Heart left ventricle (tissue), 16 donors: ENCODE results near the gene GJB5. TPM values are rescaled to one million over a fixed set of nuclear protein-coding genes. Genes with fewer than 3 reads are reported as not detected.

ENCODE experiments used
- ATAC-seq, 4 donors: fragments of 200-7000 bp; cut with Tn5 transposase; one replicate each; pipeline ENCODE4 v1.9.1; 2020 to 2022; ENCODE audit warnings: moderate library complexity in 4 of 4, mild to moderate bottlenecking in 3 of 4, moderate number of reproducible peaks in 1 of 4
- DNase-seq, 5 donors: peaks; one replicate each; pipeline ENCODE4 v3.0.0-alpha.2; 2020
- H3K27ac ChIP-seq, 12 donors: fragments of 200-600 bp; sonication (generic) in 4 of 12; one replicate each; pipeline versions ENCODE4 v1.5.0 to v1.8.0; 2016 to 2022; ENCODE audit warnings: mild to moderate bottlenecking in 2 of 12
- H3K27me3 ChIP-seq, 9 donors: fragments of 200-600 bp; sonication (generic) in 2 of 9; one replicate each; pipeline versions ENCODE4 v1.5.1 to v1.8.0; 2016 to 2022; ENCODE audit warnings: mild to moderate bottlenecking in 3 of 9
- H3K36me3 ChIP-seq, 9 donors: fragments of 200-600 bp; sonication (generic) in 2 of 9; one replicate each; pipeline versions ENCODE4 v1.5.0 to v1.8.0; 2018 to 2022; ENCODE audit warnings: mild to moderate bottlenecking in 2 of 9
- H3K4me1 ChIP-seq, 12 donors: fragments of 200-600 bp; sonication (generic) in 4 of 12; one replicate each; pipeline versions ENCODE4 v1.5.0 to v1.8.0; 2016 to 2022; ENCODE audit warnings: mild to moderate bottlenecking in 3 of 12
- H3K4me3 ChIP-seq, 12 donors: fragments of 200-600 bp; sonication (generic) in 4 of 12; one replicate each; pipeline versions ENCODE4 v1.5.0 to v1.8.0; 2017 to 2022; ENCODE audit warnings: mild to moderate bottlenecking in 9 of 12, moderate library complexity in 4 of 12
- H3K9me3 ChIP-seq, 12 donors: fragments of 200-600 bp; sonication (generic) in 4 of 12; one replicate each; pipeline versions ENCODE4 v1.5.0 to v1.8.0; 2016 to 2022; ENCODE audit warnings: mild to moderate bottlenecking in 1 of 12
- POLR2A ChIP-seq, 2 donors: fragments of 450-650 bp; IDR thresholded peaks; one replicate each; pipeline ENCODE4 v1.6.1; 2017; ENCODE audit warnings: antibody characterized with exemption in 2 of 2, mild to moderate bottlenecking in 2 of 2, moderate library complexity in 2 of 2
- WGBS, 4 donors: extraction: QIAGEN DNeasy Blood & Tissue Kit in 2 of 4; methylation state at CpG; one replicate each; pipeline versions ENCODE4 v1.1.5 to v1.1.7; 2013 to 2018; 5-methylcytosine and 5-hydroxymethylcytosine counted together
- intact Hi-C, 10 donors: fragments of 100-400 bp; cut with DNase I; formaldehyde crosslinking; loops; one replicate each; pipeline versions ENCODE4 v1.11.1 to v1.14.2; 2022
- polyA plus RNA-seq, 2 donors: library from polyadenylated mRNA; stranded (reverse); fragments of 200-250 nt; gene quantifications; one replicate each; pipeline ENCODE4 v1.2.3, GENCODE V29; 2013
- total RNA-seq, 9 donors: library from RNA; depleted of rRNA in 2 of 9; stranded (reverse); fragments of >200 nt in 2 of 9; fragmentation: NEBNext Ultra II Directional in 3 of 9; extraction: Animal tissue kit (Norgen Biotek cat#: 25700) in 3 of 9; gene quantifications; one replicate each; pipeline versions ENCODE4 v1.1.0 to v1.2.4, GENCODE V29; 2016 to 2023
- TF ChIP-seq, protein P1 (sequence below), 12 donors: fragments of 200-600 bp; sonication (generic) in 4 of 12; IDR thresholded peaks; one replicate each; pipeline versions ENCODE4 v1.5.0 to v1.8.0; 2018 to 2022; ENCODE audit warnings: antibody characterized with exemption in 12 of 12, mild to moderate bottlenecking in 5 of 12
- donor health status: ischemic (EF 13 %, LVEDD 7.1; RV severe dilation, severe dysfunction).
- donor health status: healthy with polysubstance abuse.
- donor health status: DM: no; HTN: yes; CAD: no.
- donor health status: DM: no; HTN: no; CAD: no.
- donor health status: ischemic (EF 25% LVEDD 6.9; RV normal size, moderate dysfunction).
- donor health status: ischemic (EF 25% LVEDD 5.7; RV mildly dilated, moderate dysfunction).
- donor health status: healthy.
- donor health status: DM: yes; HTN: yes; CAD: no.
- donor health status: ischemic (EF 35%, LVEDD 5.7; RV mildly dilated, moderate dysfunction).
- donor health status: nonischemic (EF 11% LVEDD 7.7; RV severe dilation, severe dysfunction).
- donor health status: DM: yes; HTN: yes; CAD: no.
- donor health status: PGD.
- donor health status: ischemic (EF 29% LVEDD 5.4; RV normal size, mild dysfunction).
- donor health status: nonischemic (EF 23%, LVEDD 6.1; RV moderate dilation, normal function).

GJB5 gene
- total and polyA plus RNA-seq, 11 donors, result not detected

DNA sequence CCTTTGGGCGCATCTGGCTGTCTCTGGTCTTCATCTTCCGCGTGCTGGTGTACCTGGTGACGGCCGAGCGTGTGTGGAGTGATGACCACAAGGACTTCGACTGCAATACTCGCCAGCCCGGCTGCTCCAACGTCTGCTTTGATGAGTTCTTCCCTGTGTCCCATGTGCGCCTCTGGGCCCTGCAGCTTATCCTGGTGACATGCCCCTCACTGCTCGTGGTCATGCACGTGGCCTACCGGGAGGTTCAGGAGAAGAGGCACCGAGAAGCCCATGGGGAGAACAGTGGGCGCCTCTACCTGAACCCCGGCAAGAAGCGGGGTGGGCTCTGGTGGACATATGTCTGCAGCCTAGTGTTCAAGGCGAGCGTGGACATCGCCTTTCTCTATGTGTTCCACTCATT, 2.5 kb downstream of the GJB5 start:
- peaks cover 0 to 13% (median 0%) of the 10 kb centered on the region in 9 donors for H3K27me3 ChIP-seq

DNA sequence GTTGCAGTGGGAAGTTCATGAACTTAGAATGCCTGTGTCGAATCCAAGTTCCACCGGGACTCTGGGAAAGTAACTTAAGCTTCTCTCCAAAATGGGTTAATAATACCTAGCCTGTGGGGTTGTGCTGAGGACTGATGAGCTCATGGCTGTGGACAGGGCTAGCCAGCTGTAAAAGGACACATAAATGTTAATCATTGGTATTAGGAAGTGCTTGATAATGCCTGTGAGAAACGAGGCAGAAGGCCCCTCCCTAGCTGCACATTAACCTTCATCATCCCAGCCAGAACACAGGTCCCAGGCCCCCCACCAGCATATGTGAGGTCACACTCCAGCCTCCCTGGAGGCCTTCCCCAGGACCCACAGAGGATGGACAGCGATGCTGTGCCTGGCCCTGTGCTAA, 3.9 kb downstream of the GJB5 start:
- intact Hi-C loops, result no loop called here
- no peak overlapping the region for H3K27ac ChIP-seq
- no peaks in the 10 kb centered on the region for H3K36me3 ChIP-seq
- H3K4me3 ChIP-seq, result no peak overlapping the region
- H3K27me3 ChIP-seq, result peaks cover 0 to 13% (median 0%) of the 10 kb centered on the region in 9 donors
- WGBS, 4 donors, result 69 to 76% (median 72%) methylated on average over 4 of the region's 4 CpGs
- no peaks in the 10 kb centered on the region for H3K4me1 ChIP-seq
- DNase-seq (no peak), ATAC-seq (no peak)
- no peaks in the 10 kb centered on the region for H3K9me3 ChIP-seq
- no peak for TF ChIP-seq POLR2A (IDR thresholded peaks at IDR 0.05)
- TF ChIP-seq, protein P1, sequence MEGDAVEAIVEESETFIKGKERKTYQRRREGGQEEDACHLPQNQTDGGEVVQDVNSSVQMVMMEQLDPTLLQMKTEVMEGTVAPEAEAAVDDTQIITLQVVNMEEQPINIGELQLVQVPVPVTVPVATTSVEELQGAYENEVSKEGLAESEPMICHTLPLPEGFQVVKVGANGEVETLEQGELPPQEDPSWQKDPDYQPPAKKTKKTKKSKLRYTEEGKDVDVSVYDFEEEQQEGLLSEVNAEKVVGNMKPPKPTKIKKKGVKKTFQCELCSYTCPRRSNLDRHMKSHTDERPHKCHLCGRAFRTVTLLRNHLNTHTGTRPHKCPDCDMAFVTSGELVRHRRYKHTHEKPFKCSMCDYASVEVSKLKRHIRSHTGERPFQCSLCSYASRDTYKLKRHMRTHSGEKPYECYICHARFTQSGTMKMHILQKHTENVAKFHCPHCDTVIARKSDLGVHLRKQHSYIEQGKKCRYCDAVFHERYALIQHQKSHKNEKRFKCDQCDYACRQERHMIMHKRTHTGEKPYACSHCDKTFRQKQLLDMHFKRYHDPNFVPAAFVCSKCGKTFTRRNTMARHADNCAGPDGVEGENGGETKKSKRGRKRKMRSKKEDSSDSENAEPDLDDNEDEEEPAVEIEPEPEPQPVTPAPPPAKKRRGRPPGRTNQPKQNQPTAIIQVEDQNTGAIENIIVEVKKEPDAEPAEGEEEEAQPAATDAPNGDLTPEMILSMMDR (IDR thresholded peaks at IDR 0.05), result no peak

More for the DNA sequence above, 2.5 kb downstream of the GJB5 start:
- intact Hi-C loops, result no loop called here
- Histone ChIP-seq H3K27ac (no peak overlapping the region), H3K4me1 (no peaks in the 10 kb centered on the region), H3K9me3 (no peaks in the 10 kb centered on the region), H3K4me3 (no peak overlapping the region), H3K36me3 (no peaks in the 10 kb centered on the region)
- whole genome bisulfite sequencing, 4 donors, result 82 to 86% (median 84%) methylated on average over 21 of the region's 21 CpGs
- ATAC-seq (no peak), DNase-seq (no peak)
- TF ChIP-seq POLR2A (IDR thresholded peaks at IDR 0.05), result no peak
- TF ChIP-seq, protein P1 (IDR thresholded peaks at IDR 0.05), result no peak

DNA sequence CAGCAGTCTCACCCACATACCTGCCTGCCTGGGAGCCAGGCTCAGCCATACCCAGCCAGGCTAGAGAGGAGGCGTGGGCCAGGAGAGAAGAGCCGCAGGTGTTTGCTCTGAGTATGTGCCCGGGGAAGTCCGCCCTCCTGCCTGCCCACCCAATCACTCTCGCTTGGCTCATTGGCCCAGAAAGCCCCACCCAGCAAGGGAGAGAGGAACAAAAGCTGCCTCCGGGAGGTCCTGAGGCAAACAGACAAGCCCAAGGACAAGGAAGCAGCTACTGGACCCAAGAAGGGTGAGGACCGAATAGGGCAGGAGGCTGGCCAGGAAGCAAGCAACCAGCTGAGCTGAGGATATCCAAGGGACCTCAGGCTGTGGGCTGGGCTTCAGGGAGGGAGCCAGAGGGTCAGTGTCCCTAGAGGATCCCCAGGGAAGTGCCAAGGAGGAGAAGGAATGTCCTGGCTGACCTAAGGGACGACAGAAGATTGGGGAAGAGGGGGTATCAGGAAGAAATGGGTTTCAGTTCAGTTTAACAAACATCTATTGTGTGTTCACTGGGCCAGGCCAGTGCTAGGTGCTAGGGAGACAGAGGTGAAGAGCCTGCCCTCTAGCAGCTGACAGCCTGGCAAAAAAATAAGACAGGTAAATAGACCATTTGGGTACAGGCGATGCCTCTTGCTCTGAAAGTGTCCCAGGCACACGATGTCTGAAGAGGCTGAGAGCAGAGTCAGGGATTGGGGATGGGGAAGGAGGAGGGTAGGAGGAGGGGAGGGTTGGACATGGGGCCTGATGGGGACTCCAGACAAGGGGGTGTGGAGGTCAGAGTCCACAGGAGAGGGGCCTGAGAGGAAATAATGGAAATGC, 4.9 kb downstream of the GJB5 start, which contains the start of gene GJB4:
Gene GJB4 (plus strand): TSS at position 238 of the 855 bp plus-strand sequence. CDS start 1,515 bp downstream, outside the sequence.
- H3K27ac ChIP-seq, result no peak within 1 kb of the TSS
- no peak for DNase-seq
- no peaks in the 10 kb centered on the region for H3K36me3 ChIP-seq
- no peaks in the 10 kb centered on the region for H3K9me3 ChIP-seq
- H3K4me3 ChIP-seq, result no peak within 1 kb of the TSS
- 55 to 63% (median 59%) methylated on average over 10 of the region's 10 CpGs for WGBS, 4 donors
- intact Hi-C loops, result no loop called here
- peaks cover 0 to 13% (median 0%) of the 10 kb centered on the region in 9 donors for H3K27me3 ChIP-seq
- no peaks in the 10 kb centered on the region for H3K4me1 ChIP-seq
- no peak for ATAC-seq
- TF ChIP-seq, protein P1 (IDR thresholded peaks at IDR 0.05), result no peak
- TF ChIP-seq POLR2A (IDR thresholded peaks at IDR 0.05), result no peak

DNA sequence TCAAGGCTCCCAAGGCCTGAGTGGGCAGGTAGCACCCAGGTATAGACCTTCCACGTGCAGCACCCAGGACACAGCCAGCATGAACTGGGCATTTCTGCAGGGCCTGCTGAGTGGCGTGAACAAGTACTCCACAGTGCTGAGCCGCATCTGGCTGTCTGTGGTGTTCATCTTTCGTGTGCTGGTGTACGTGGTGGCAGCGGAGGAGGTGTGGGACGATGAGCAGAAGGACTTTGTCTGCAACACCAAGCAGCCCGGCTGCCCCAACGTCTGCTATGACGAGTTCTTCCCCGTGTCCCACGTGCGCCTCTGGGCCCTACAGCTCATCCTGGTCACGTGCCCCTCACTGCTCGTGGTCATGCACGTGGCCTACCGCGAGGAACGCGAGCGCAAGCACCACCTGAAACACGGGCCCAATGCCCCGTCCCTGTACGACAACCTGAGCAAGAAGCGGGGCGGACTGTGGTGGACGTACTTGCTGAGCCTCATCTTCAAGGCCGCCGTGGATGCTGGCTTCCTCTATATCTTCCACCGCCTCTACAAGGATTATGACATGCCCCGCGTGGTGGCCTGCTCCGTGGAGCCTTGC, 6.4 kb downstream of the GJB5 start:
- H3K4me1 ChIP-seq, result no peaks in the 10 kb centered on the region
- H3K4me3 ChIP-seq, result no peak overlapping the region
- peaks cover 0 to 6% (median 0%) of the 10 kb centered on the region in 9 donors for H3K27me3 ChIP-seq
- 90 to 93% (median 91%) methylated on average over 33 of the region's 33 CpGs for WGBS, 4 donors
- TF ChIP-seq POLR2A (IDR thresholded peaks at IDR 0.05), result no peak
- TF ChIP-seq, protein P1 (IDR thresholded peaks at IDR 0.05), result no peak
- H3K36me3 ChIP-seq, result no peaks in the 10 kb centered on the region
- no peak overlapping the region for H3K27ac ChIP-seq
- DNase-seq (no peak), ATAC-seq (no peak)
- no peaks in the 10 kb centered on the region for H3K9me3 ChIP-seq
- intact Hi-C loops, result no loop called here
